GM23338 (cell line): Measurements from ENCODE around the gene ARPC2. TPM values are rescaled to one million over a fixed set of nuclear protein-coding genes. Genes with fewer than 3 reads are reported as not detected.
A peak's percentile ranks its signal among the peaks of the same experiment; 100 is the strongest.

ENCODE experiments used
- ATAC-seq: fragments of 200-7000 bp; cut with Tn5 transposase; 3 replicates; pipeline ENCODE4 v1.9.1; 2020
- DNase-seq: peaks from one replicate; pipeline ENCODE4 v3.0.0-alpha.2; 2015; ENCODE audit warnings: low spot score
- H2AFZ ChIP-seq: fragments of 200-600 bp; sonication (generic); 2 replicates; pipeline ENCODE4 v1.8.0; 2016; ENCODE audit warnings: antibody characterized with exemption, mild to moderate bottlenecking, moderate library complexity
- H3F3A ChIP-seq: fragments of 200-600 bp; sonication (generic); replicated peaks from 2 replicates; pipeline ENCODE4 v1.8.0; 2017; ENCODE audit warnings: antibody characterized with exemption, mixed run types, low read depth
- H3K27ac ChIP-seq: fragments of 200-600 bp; sonication (generic); 2 replicates; pipeline ENCODE4 v1.6.1; 2016; ENCODE audit warnings: low read depth
- H3K27me3 ChIP-seq: fragments of 200-600 bp; sonication (generic); 2 replicates; pipeline ENCODE4 v1.8.0; 2016; ENCODE audit warnings: mild to moderate bottlenecking, mixed run types, moderate library complexity; ENCODE audit not compliant: insufficient read depth
- H3K36me3 ChIP-seq: fragments of 200-600 bp; sonication (generic); 2 replicates; pipeline ENCODE4 v1.8.0; 2016; ENCODE audit warnings: mild to moderate bottlenecking; ENCODE audit not compliant: insufficient read depth
- H3K4me1 ChIP-seq: fragments of 200-600 bp; sonication (generic); 2 replicates; pipeline ENCODE4 v1.8.0; 2016; ENCODE audit warnings: mild to moderate bottlenecking, moderate library complexity; ENCODE audit not compliant: insufficient read depth
- H3K4me2 ChIP-seq: fragments of 200-600 bp; sonication (generic); 2 replicates; pipeline ENCODE4 v1.7.1; 2017; ENCODE audit warnings: mixed run types
- H3K4me3 ChIP-seq: fragments of 200-600 bp; sonication (generic); 2 replicates; pipeline ENCODE4 v1.6.1; 2016; ENCODE audit warnings: mixed run types
- H3K79me2 ChIP-seq: fragments of 200-600 bp; sonication (generic); replicated peaks from 2 replicates; pipeline ENCODE4 v1.8.0; 2017; ENCODE audit warnings: mild to moderate bottlenecking; ENCODE audit not compliant: insufficient read depth
- H3K9me2 ChIP-seq: fragments of 200-600 bp; sonication (generic); 2 replicates; pipeline ENCODE4 v1.8.0; 2017; ENCODE audit not compliant: insufficient read depth
- H4K20me1 ChIP-seq: fragments of 200-600 bp; sonication (generic); replicated peaks from 2 replicates; pipeline ENCODE4 v1.8.0; 2017; ENCODE audit warnings: mild to moderate bottlenecking; ENCODE audit not compliant: insufficient read depth
- H3K27ac Mint-ChIP-seq: 2 replicates; pipeline ENCODE4 v1.8.0; 2020; ENCODE audit warnings: inconsistent platforms, mild to moderate bottlenecking, moderate library complexity, mixed read lengths
- H3K27me3 Mint-ChIP-seq: 3 replicates; pipeline ENCODE4 v1.8.0; 2022; ENCODE audit warnings: low read depth, mild to moderate bottlenecking, moderate library complexity, mixed read lengths, inconsistent platforms; ENCODE audit not compliant: insufficient read depth, poor library complexity
- H3K36me3 Mint-ChIP-seq: 3 replicates; pipeline ENCODE4 v1.8.0; 2021; ENCODE audit warnings: low read depth, mild to moderate bottlenecking, inconsistent platforms, moderate library complexity, mixed read lengths
- H3K4me1 Mint-ChIP-seq: 3 replicates; pipeline ENCODE4 v1.8.0; 2020; ENCODE audit warnings: mild to moderate bottlenecking, inconsistent platforms, mixed read lengths
- H3K4me3 Mint-ChIP-seq: 3 replicates; pipeline ENCODE4 v1.8.0; 2021; ENCODE audit warnings: moderate library complexity, mild to moderate bottlenecking, inconsistent platforms, mixed read lengths
- H3K9me3 Mint-ChIP-seq: 3 replicates; pipeline ENCODE4 v1.8.0; 2020; ENCODE audit warnings: moderate library complexity, mild to moderate bottlenecking, inconsistent platforms, mixed read lengths
- CREB1 ChIP-seq: fragments of 250-450 bp; sonication (Bioruptor Pico); IDR thresholded peaks from 2 replicates; pipeline ENCODE4 v1.5.0; 2020; ENCODE audit warnings: low read depth, mild to moderate bottlenecking, moderate library complexity
- CTCF ChIP-seq, 2 experiments: fragments of 200-600 bp in 1 of 2; sonication (generic) in 1 of 2; conservative IDR thresholded peaks; 2 replicates each; pipeline versions ENCODE4 v1.5.1 to v1.6.1; 2016 to 2017; ENCODE audit warnings: antibody characterized with exemption in 2 of 2, low read depth in 2 of 2, mild to moderate bottlenecking in 2 of 2, moderate library complexity in 1 of 2
- EZH2 ChIP-seq: fragments of 200-600 bp; sonication (generic); IDR thresholded peaks from one replicate; pipeline ENCODE4 v1.8.0; 2017; ENCODE audit warnings: antibody characterized with exemption, mild to moderate bottlenecking, low read depth; ENCODE audit not compliant: unreplicated experiment
- EZH2phosphoT487 ChIP-seq: fragments of 200-600 bp; sonication (generic); IDR thresholded peaks from one replicate; pipeline ENCODE4 v1.8.1; 2018; ENCODE audit warnings: antibody characterized with exemption; ENCODE audit not compliant: unreplicated experiment
- JUNB ChIP-seq: IDR thresholded peaks from one replicate; pipeline ENCODE4 v1.6.1; 2016; ENCODE audit warnings: antibody characterized with exemption; ENCODE audit not compliant: unreplicated experiment
- NANOG ChIP-seq: IDR thresholded peaks from 2 replicates; pipeline ENCODE4 v1.6.1; 2016; ENCODE audit warnings: antibody characterized with exemption, borderline replicate concordance
- STAT1 ChIP-seq: IDR thresholded peaks from one replicate; pipeline ENCODE4 v1.6.1; 2016; ENCODE audit warnings: antibody characterized with exemption; ENCODE audit not compliant: unreplicated experiment
- ZNF114 ChIP-seq: fragments of 250-450 bp; sonication (Bioruptor Pico); IDR thresholded peaks from 2 replicates; pipeline ENCODE4 v1.5.0; 2020; ENCODE audit warnings: mild to moderate bottlenecking, moderate library complexity
- ZNF331 ChIP-seq: fragments of 250-450 bp; sonication (Bioruptor Pico); IDR thresholded peaks from 2 replicates; pipeline ENCODE4 v1.5.0; 2020; ENCODE audit warnings: low read depth, mild to moderate bottlenecking, moderate library complexity
- ZNF462 ChIP-seq: fragments of 250-450 bp; sonication (Bioruptor Pico); IDR thresholded peaks from 2 replicates; pipeline ENCODE4 v1.5.0; 2020; ENCODE audit warnings: mild to moderate bottlenecking, moderate library complexity
- polyA plus RNA-seq: library from polyadenylated mRNA; unstranded; fragments of >200 nt; fragmentation: Nextera tagmentation; extraction: Ambion mirVana; gene quantifications from 2 replicates; pipeline ENCODE4 v1.2.1, GENCODE V29; 2016
- total RNA-seq: library from RNA; depleted of rRNA; stranded (reverse); fragments of >200 nt; shearing (Covaris generic); gene quantifications from 2 replicates; pipeline ENCODE4 v1.2.3, GENCODE V29; 2014

The ARPC2 gene
- total and polyA plus RNA-seq, 2 experiments from 2014 or later, result 217 to 271 TPM

- TF ChIP-seq ZNF462 (CRISPR knock-in tag) (no peak), EZH2 (no peak), NANOG (no peak), EZH2phosphoT487 (no peak), CTCF (conservative IDR thresholded peaks at IDR 0.05; ENCODE audit: low read depth in 2 of 2) (no peak), CREB1 (CRISPR knock-in tag) (no peak)
Observed at GRCh38 chr2:218284106-218284811, 67.3 kb downstream of the ARPC2 start (continued).

- no peak overlapping the region for H3K27ac ChIP-seq
- H3F3A ChIP-seq, result no peaks in the 10 kb centered on the region
- 0 out of 3 replicates have a peak, but pooled peaks cover 2% of the 10 kb centered on the region for H3K36me3 Mint-ChIP-seq
- H3K4me2 ChIP-seq, result no peak overlapping the region
- DNase-seq (no peak), ATAC-seq (no peak)
- H3K9me3 Mint-ChIP-seq, result no peaks in the 10 kb centered on the region
- H3K27ac Mint-ChIP-seq, result peak overlapping the region; percentile 62; the same call in 1 of the 2 replicates
- peaks cover 11% of the 10 kb centered on the region for H3K27me3 Mint-ChIP-seq
- H4K20me1 ChIP-seq, result no peaks in the 10 kb centered on the region
- H3K36me3 ChIP-seq, result no peaks in the 10 kb centered on the region; the same call in 1 of the 2 replicates
- no peak overlapping the region for H3K4me3 ChIP-seq
- H3K4me1 Mint-ChIP-seq, result peaks cover 23% of the 10 kb centered on the region
- no peak overlapping the region for H3K4me3 Mint-ChIP-seq
- no peaks in the 10 kb centered on the region for H3K79me2 ChIP-seq
- no peak overlapping the region for H2AFZ ChIP-seq
- H3K4me1 ChIP-seq, result peaks cover 10% of the 10 kb centered on the region
- H3K27me3 ChIP-seq, result no peaks in the 10 kb centered on the region
- H3K9me2 ChIP-seq, result no peaks in the 10 kb centered on the region
- TF ChIP-seq ZNF331 (CRISPR knock-in tag), result no peak
- TF ChIP-seq EZH2phosphoT487, result no peak
- no peak for TF ChIP-seq CTCF (conservative IDR thresholded peaks at IDR 0.05; ENCODE audit: low read depth in 2 of 2)
- TF ChIP-seq NANOG, result no peak
- no peak for TF ChIP-seq ZNF114
- no peak for TF ChIP-seq STAT1
- no peak for TF ChIP-seq JUNB
Observed at GRCh38 chr2:218285604-218286003, 68.6 kb downstream of the ARPC2 start.
